Neural cell (in vitro differentiated cells): ENCODE measurements around the gene COPS8. TPM values are rescaled to one million over a fixed set of nuclear protein-coding genes. Genes with fewer than 3 reads are reported as not detected.

Experiments used
- H2AFZ ChIP-seq: fragments of 200-600, 300-800 bp; sonication (generic), shearing (Covaris generic); 2 replicates; pipeline ENCODE4 v1.6.0; 2014; ENCODE audit warnings: low read depth, mild to moderate bottlenecking, antibody characterized with exemption, low read length, moderate library complexity
- H3F3A ChIP-seq: fragments of 200-600 bp; shearing (Covaris generic); 2 replicates; pipeline ENCODE4 v1.6.1; 2016; ENCODE audit warnings: mild to moderate bottlenecking, moderate library complexity, mixed read lengths, antibody characterized with exemption, low read length; ENCODE audit not compliant: insufficient read depth, poor library complexity, severe bottlenecking
- H3K27ac ChIP-seq: fragments of 200-600, 300-800 bp; sonication (generic), shearing (Covaris generic); 2 replicates; pipeline ENCODE4 v1.5.1; 2014; ENCODE audit warnings: mild to moderate bottlenecking, low read length, moderate library complexity
- H3K27me3 ChIP-seq: fragments of 300-800, 200-600 bp; sonication (generic), shearing (Covaris generic); 2 replicates; pipeline ENCODE4 v1.6.0; 2014; ENCODE audit warnings: mild to moderate bottlenecking, low read depth, low read length, moderate library complexity; ENCODE audit not compliant: insufficient read depth
- H3K36me3 ChIP-seq: fragments of 300-800, 200-600 bp; sonication (generic), shearing (Covaris generic); 2 replicates; pipeline ENCODE4 v1.5.1; 2014; ENCODE audit warnings: mild to moderate bottlenecking, antibody characterized with exemption, low read length, moderate library complexity; ENCODE audit not compliant: insufficient read depth
- H3K4me2 ChIP-seq: fragments of 300-800, 200-600 bp; sonication (generic), shearing (Covaris generic); 2 replicates; pipeline ENCODE4 v1.6.0; 2014; ENCODE audit warnings: mild to moderate bottlenecking, low read length
- H3K4me3 ChIP-seq: fragments of 300-800, 200-600 bp; sonication (generic), shearing (Covaris generic); 2 replicates; pipeline ENCODE4 v1.5.1; 2014; ENCODE audit warnings: mild to moderate bottlenecking, low read length, moderate library complexity
- H3K79me2 ChIP-seq: fragments of 200-600 bp; shearing (Covaris generic); replicated peaks from 2 replicates; pipeline ENCODE4 v1.6.0; 2014; ENCODE audit warnings: mild to moderate bottlenecking, low read length, moderate library complexity; ENCODE audit not compliant: insufficient read depth
- H3K9ac ChIP-seq: fragments of 300-800, 200-600 bp; sonication (generic), shearing (Covaris generic); 2 replicates; pipeline ENCODE4 v1.6.1; 2016; ENCODE audit warnings: mild to moderate bottlenecking, low read length, mixed read lengths
- H3K9me2 ChIP-seq: fragments of 200-600 bp; shearing (Covaris generic); 2 replicates; pipeline ENCODE4 v1.6.1; 2016; ENCODE audit warnings: mild to moderate bottlenecking, low read length, mixed read lengths; ENCODE audit not compliant: insufficient read depth
- H3K9me3 ChIP-seq: fragments of 200-600, 300-800 bp; sonication (generic), shearing (Covaris generic); 2 replicates; pipeline ENCODE4 v1.6.1; 2016; ENCODE audit warnings: mild to moderate bottlenecking, mixed run types, low read length, moderate library complexity, mixed read lengths
- H4K20me1 ChIP-seq: fragments of 200-600 bp; shearing (Covaris generic); 2 replicates; pipeline ENCODE4 v1.6.1; 2016; ENCODE audit warnings: mild to moderate bottlenecking, mixed run types; ENCODE audit not compliant: insufficient read depth
- EP300 ChIP-seq: fragments of 450-650 bp; conservative IDR thresholded peaks from 2 replicates; pipeline ENCODE4 v1.6.1; 2014; ENCODE audit warnings: antibody characterized with exemption, mild to moderate bottlenecking, moderate library complexity; ENCODE audit not compliant: poor library complexity, severe bottlenecking
- EZH2 ChIP-seq: fragments of 200-600, 300-800 bp; shearing (Covaris generic), sonication (generic); IDR thresholded peaks from 2 replicates; pipeline ENCODE4 v1.6.1; 2014; ENCODE audit warnings: antibody characterized with exemption, low read length, borderline replicate concordance, mild to moderate bottlenecking; ENCODE audit not compliant: insufficient read depth, poor library complexity, severe bottlenecking
- MXI1 ChIP-seq: fragments of 450-650 bp; conservative IDR thresholded peaks from 2 replicates; pipeline ENCODE4 v1.6.1; 2014; ENCODE audit warnings: antibody characterized with exemption, mild to moderate bottlenecking; ENCODE audit not compliant: poor library complexity, severe bottlenecking
- POLR2AphosphoS5 ChIP-seq: IDR thresholded peaks from 2 replicates; pipeline ENCODE4 v1.6.1; 2012
- RAD21 ChIP-seq: fragments of 450-650 bp; conservative IDR thresholded peaks from 2 replicates; pipeline ENCODE4 v1.6.1; 2014; ENCODE audit warnings: antibody characterized with exemption, mild to moderate bottlenecking, moderate library complexity
- SMC3 ChIP-seq: fragments of 450-650 bp; conservative IDR thresholded peaks from 2 replicates; pipeline ENCODE4 v1.6.1; 2014; ENCODE audit warnings: antibody characterized with exemption, mild to moderate bottlenecking, moderate library complexity; ENCODE audit not compliant: poor library complexity
- TAF1 ChIP-seq: IDR thresholded peaks from 2 replicates; pipeline ENCODE4 v1.6.1; 2012; ENCODE audit warnings: low read depth
- polyA plus RNA-seq: library from polyadenylated mRNA; depleted of rRNA; stranded (reverse); fragments of >200 nt; gene quantifications from 2 replicates; pipeline ENCODE4 v1.2.3, GENCODE V29; 2014
- TF ChIP-seq, protein P1 (sequence below): fragments of 450-650 bp; IDR thresholded peaks from 2 replicates; pipeline ENCODE4 v1.5.1; 2014; ENCODE audit warnings: antibody characterized with exemption, mild to moderate bottlenecking, moderate library complexity; ENCODE audit not compliant: poor library complexity, severe bottlenecking
- TF ChIP-seq, protein P2 (sequence below): IDR thresholded peaks from 2 replicates; pipeline ENCODE4 v1.6.1; 2012; ENCODE audit warnings: borderline replicate concordance

The COPS8 gene
- polyA plus RNA-seq, 1 donor from 2014 or later = 269 TPM

DNA sequence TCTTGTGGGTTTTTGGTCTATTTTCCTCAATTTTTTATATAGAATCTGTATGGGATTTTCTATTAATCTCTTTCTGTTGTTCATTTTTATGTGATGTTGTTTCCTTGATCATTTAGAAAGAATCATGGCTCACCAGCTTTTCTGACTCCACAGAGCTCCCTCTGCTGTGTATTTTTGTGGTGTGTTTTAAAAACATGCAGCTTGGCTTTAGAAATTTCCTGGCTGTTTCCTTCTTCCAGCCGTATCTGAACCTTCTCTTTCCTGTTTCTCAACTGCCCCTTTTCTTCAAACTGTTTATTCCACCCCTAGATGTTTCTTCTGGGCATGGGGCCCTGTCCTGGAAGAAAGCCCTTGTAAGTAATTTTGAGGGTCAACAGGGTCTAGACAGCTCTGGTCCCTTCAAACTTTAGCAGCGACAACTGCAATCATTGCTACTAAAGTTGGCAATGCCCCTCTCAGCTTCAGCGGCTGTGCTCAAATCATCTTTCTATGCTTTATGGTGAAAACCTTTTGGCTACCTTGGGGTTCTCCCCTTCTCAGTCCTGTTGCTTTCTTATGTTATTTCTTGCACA is 17.6 kb upstream of the COPS8 start:
- no peaks in the 10 kb centered on the region for H3K9me3 ChIP-seq
- H3K9ac ChIP-seq = no peak overlapping the region
- H3K9me2 ChIP-seq = no peaks in the 10 kb centered on the region
- no peaks in the 10 kb centered on the region for H3K36me3 ChIP-seq
- TF ChIP-seq, protein P1, sequence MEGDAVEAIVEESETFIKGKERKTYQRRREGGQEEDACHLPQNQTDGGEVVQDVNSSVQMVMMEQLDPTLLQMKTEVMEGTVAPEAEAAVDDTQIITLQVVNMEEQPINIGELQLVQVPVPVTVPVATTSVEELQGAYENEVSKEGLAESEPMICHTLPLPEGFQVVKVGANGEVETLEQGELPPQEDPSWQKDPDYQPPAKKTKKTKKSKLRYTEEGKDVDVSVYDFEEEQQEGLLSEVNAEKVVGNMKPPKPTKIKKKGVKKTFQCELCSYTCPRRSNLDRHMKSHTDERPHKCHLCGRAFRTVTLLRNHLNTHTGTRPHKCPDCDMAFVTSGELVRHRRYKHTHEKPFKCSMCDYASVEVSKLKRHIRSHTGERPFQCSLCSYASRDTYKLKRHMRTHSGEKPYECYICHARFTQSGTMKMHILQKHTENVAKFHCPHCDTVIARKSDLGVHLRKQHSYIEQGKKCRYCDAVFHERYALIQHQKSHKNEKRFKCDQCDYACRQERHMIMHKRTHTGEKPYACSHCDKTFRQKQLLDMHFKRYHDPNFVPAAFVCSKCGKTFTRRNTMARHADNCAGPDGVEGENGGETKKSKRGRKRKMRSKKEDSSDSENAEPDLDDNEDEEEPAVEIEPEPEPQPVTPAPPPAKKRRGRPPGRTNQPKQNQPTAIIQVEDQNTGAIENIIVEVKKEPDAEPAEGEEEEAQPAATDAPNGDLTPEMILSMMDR = no peak
- no peak for TF ChIP-seq EP300
- TF ChIP-seq EZH2 = no peak
- TF ChIP-seq, protein P2, sequence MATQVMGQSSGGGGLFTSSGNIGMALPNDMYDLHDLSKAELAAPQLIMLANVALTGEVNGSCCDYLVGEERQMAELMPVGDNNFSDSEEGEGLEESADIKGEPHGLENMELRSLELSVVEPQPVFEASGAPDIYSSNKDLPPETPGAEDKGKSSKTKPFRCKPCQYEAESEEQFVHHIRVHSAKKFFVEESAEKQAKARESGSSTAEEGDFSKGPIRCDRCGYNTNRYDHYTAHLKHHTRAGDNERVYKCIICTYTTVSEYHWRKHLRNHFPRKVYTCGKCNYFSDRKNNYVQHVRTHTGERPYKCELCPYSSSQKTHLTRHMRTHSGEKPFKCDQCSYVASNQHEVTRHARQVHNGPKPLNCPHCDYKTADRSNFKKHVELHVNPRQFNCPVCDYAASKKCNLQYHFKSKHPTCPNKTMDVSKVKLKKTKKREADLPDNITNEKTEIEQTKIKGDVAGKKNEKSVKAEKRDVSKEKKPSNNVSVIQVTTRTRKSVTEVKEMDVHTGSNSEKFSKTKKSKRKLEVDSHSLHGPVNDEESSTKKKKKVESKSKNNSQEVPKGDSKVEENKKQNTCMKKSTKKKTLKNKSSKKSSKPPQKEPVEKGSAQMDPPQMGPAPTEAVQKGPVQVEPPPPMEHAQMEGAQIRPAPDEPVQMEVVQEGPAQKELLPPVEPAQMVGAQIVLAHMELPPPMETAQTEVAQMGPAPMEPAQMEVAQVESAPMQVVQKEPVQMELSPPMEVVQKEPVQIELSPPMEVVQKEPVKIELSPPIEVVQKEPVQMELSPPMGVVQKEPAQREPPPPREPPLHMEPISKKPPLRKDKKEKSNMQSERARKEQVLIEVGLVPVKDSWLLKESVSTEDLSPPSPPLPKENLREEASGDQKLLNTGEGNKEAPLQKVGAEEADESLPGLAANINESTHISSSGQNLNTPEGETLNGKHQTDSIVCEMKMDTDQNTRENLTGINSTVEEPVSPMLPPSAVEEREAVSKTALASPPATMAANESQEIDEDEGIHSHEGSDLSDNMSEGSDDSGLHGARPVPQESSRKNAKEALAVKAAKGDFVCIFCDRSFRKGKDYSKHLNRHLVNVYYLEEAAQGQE = no peak
- TF ChIP-seq SMC3 = no peak
- TF ChIP-seq MXI1 = no peak
- no peak for TF ChIP-seq RAD21
- no peak for TF ChIP-seq POLR2AphosphoS5
- TF ChIP-seq TAF1 = no peak
- no peak overlapping the region for H3K4me2 ChIP-seq
- no peak overlapping the region for H3K27ac ChIP-seq
- no peaks in the 10 kb centered on the region for H3K27me3 ChIP-seq
- H3K79me2 ChIP-seq = no peaks in the 10 kb centered on the region
- H3K4me3 ChIP-seq = no peak overlapping the region
- no peak overlapping the region for H2AFZ ChIP-seq
- no peaks in the 10 kb centered on the region for H4K20me1 ChIP-seq
- H3F3A ChIP-seq = no peaks in the 10 kb centered on the region

DNA sequence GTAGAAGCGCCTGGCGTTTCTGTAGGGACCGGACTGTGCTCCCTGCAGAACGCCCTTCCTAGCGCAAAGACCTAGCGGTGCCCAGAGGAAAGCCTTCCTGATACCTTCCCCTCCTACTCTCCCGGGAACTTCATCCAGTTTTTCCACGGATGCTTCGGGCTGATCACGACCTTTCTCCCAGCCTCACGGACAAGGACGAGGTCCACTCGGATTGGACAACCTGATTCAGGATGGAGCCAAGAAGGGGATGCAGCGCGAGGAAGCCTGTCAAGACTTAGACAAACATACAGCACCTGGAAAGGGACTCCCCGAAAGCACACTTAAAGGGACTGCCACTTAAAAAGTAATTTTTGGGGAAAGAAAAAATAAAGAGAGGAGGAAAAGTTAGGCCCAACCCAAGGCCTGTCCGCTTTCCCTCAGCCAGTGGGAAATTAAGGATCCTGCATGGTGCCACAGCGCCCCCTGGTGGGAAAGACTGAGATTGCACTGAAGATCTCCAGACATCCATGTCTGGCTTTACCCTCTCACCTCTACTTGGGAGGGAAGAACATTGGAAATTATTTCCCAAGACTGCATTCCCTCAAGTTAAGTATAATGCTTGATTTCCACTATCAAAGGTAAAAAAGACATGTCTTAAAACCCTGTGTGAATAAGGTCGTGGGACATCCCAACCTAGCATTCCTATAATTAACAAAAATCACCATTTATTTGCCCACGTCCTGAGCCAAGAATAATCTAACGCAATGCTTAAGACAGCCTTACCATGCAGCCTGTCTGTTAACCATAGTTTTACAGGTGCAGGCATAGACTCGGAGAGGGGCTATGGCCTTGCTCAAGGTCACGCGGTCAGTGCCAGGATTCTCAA is 13.4 kb upstream of the COPS8 start:
- H3K27me3 ChIP-seq = no peaks in the 10 kb centered on the region
- H3K79me2 ChIP-seq = no peaks in the 10 kb centered on the region
- H3K4me2 ChIP-seq = no peak overlapping the region
- no peaks in the 10 kb centered on the region for H3K9me2 ChIP-seq
- no peak overlapping the region for H2AFZ ChIP-seq
- TF ChIP-seq MXI1 = no peak
- no peak for TF ChIP-seq EP300
- TF ChIP-seq POLR2AphosphoS5 = no peak
- TF ChIP-seq EZH2 = no peak
- TF ChIP-seq, protein P1 = peak; percentile 80
- peak; percentile 83 for TF ChIP-seq SMC3
- TF ChIP-seq, protein P2 = no peak
- no peak for TF ChIP-seq TAF1
- TF ChIP-seq RAD21 = peak; percentile 82
- H3K9ac ChIP-seq = no peak overlapping the region
- no peak overlapping the region for H3K27ac ChIP-seq
- H3K9me3 ChIP-seq = no peaks in the 10 kb centered on the region
- no peak overlapping the region for H3K4me3 ChIP-seq
- no peaks in the 10 kb centered on the region for H3F3A ChIP-seq
- H4K20me1 ChIP-seq = no peaks in the 10 kb centered on the region
- H3K36me3 ChIP-seq = no peaks in the 10 kb centered on the region
